Muscle of leg (tissue), 11 donors: ENCODE measurements around the gene CELF2. TPM values are rescaled to one million over a fixed set of nuclear protein-coding genes. Genes with fewer than 3 reads are reported as not detected.

Source experiments
- DNase-seq: peaks from one replicate; pipeline ENCODE4 v3.0.0; 2013
- H3K27ac ChIP-seq: one replicate; pipeline ENCODE4 v1.5.1; 2013; ENCODE audit warnings: mild to moderate bottlenecking, low read length, control low read depth
- H3K27me3 ChIP-seq: one replicate; pipeline ENCODE4 v1.6.1; 2013; ENCODE audit warnings: low read length; ENCODE audit not compliant: control insufficient read depth, insufficient read depth
- H3K36me3 ChIP-seq: one replicate; pipeline ENCODE4 v1.6.1; 2013; ENCODE audit warnings: low read length; ENCODE audit not compliant: control insufficient read depth, insufficient read depth
- H3K4me1 ChIP-seq: one replicate; pipeline ENCODE4 v1.6.1; 2013; ENCODE audit warnings: low read length; ENCODE audit not compliant: control insufficient read depth, insufficient read depth
- H3K4me3 ChIP-seq: one replicate; pipeline ENCODE4 v1.5.1; 2013; ENCODE audit warnings: low read length, control low read depth
- H3K9me3 ChIP-seq: replicated peaks from 2 replicates; pipeline ENCODE4 v1.6.1; 2013; ENCODE audit warnings: low read depth, low read length; ENCODE audit not compliant: control insufficient read depth
- WGBS: methylation state at CpG from one replicate; pipeline ENCODE4 v1.1.5; 2013; ENCODE audit warnings: missing lambda C conversion rate; ENCODE audit not compliant: insufficient coverage; 5-methylcytosine and 5-hydroxymethylcytosine counted together
- polyA plus RNA-seq, 8 donors: library from polyadenylated mRNA; unstranded; fragments of 120-200 nt; gene quantifications; one replicate each; pipeline versions ENCODE4 v1.2.1 to v1.2.3, GENCODE V29; 2013; ENCODE audit warnings: inconsistent platforms in 1 of 8, low replicate concordance in 1 of 8; ENCODE audit not compliant: insufficient read length in 8 of 8, insufficient read depth in 1 of 8
- total RNA-seq: library from RNA; stranded (reverse); fragments of 120-200 nt; gene quantifications from one replicate; pipeline ENCODE4 v1.2.4, GENCODE V29; 2013

The CELF2 gene
- total and polyA plus RNA-seq, 9 donors: 37.2 to 80.8 (median 65.8) TPM

- no peaks in the 10 kb centered on the region for H3K36me3 ChIP-seq
- DNase-seq: no peak
- no peaks in the 10 kb centered on the region for H3K27me3 ChIP-seq
- H3K4me3 ChIP-seq: no peak overlapping the region
- peaks cover 24% of the 10 kb centered on the region for H3K4me1 ChIP-seq
- no peaks in the 10 kb centered on the region for H3K9me3 ChIP-seq
- no peak overlapping the region for H3K27ac ChIP-seq
- WGBS: no CpG with 5 or more reads among the region's 10 CpGs
Measured at GRCh38 chr10:11148142-11149028, 130.7 kb downstream of the CELF2 start.

GRCh38 chr10:11149807-11150141 lies 132.1 kb downstream of the CELF2 start:
- peaks cover 21% of the 10 kb centered on the region for H3K4me1 ChIP-seq
- no peak overlapping the region for H3K4me3 ChIP-seq
- no peaks in the 10 kb centered on the region for H3K36me3 ChIP-seq
- peak overlapping the region; percentile 23 for H3K27ac ChIP-seq
- DNase-seq: peak; percentile 67
- 0% methylated on average over 2 of the region's 3 CpGs for WGBS
- H3K27me3 ChIP-seq: no peaks in the 10 kb centered on the region
- H3K9me3 ChIP-seq: no peaks in the 10 kb centered on the region

GRCh38 chr10:11150231-11150731 lies 132.6 kb downstream of the CELF2 start:
- no peaks in the 10 kb centered on the region for H3K36me3 ChIP-seq
- H3K4me3 ChIP-seq: no peak overlapping the region
- no peak for DNase-seq
- no peaks in the 10 kb centered on the region for H3K27me3 ChIP-seq
- 60% methylated on average over 1 of the region's 3 CpGs for WGBS
- peaks cover 22% of the 10 kb centered on the region for H3K4me1 ChIP-seq
- H3K27ac ChIP-seq: no peak overlapping the region
- H3K9me3 ChIP-seq: no peaks in the 10 kb centered on the region

- no peak overlapping the region for H3K4me3 ChIP-seq
- H3K27ac ChIP-seq: peak overlapping the region; percentile 47
- no peaks in the 10 kb centered on the region for H3K9me3 ChIP-seq
- no peaks in the 10 kb centered on the region for H3K27me3 ChIP-seq
- H3K36me3 ChIP-seq: no peaks in the 10 kb centered on the region
- H3K4me1 ChIP-seq: peaks cover 18% of the 10 kb centered on the region
- peak; percentile 80 for DNase-seq
- no CpG with 5 or more reads among the region's 5 CpGs for WGBS
Measured at GRCh38 chr10:11150879-11151415, 133.3 kb downstream of the CELF2 start.

- peaks cover 18% of the 10 kb centered on the region for H3K4me1 ChIP-seq
- H3K4me3 ChIP-seq: no peak overlapping the region
- H3K36me3 ChIP-seq: no peaks in the 10 kb centered on the region
- no peak for DNase-seq
- H3K27ac ChIP-seq: no peak overlapping the region
- no CpG with 5 or more reads among the region's 5 CpGs for WGBS
- no peaks in the 10 kb centered on the region for H3K9me3 ChIP-seq
- no peaks in the 10 kb centered on the region for H3K27me3 ChIP-seq
Measured at GRCh38 chr10:11152801-11153200, 135.1 kb downstream of the CELF2 start.

- no peaks in the 10 kb centered on the region for H3K36me3 ChIP-seq
- DNase-seq: no peak
- no peak overlapping the region for H3K4me3 ChIP-seq
- WGBS: no CpG with 5 or more reads among the region's 6 CpGs
- peaks cover 18% of the 10 kb centered on the region for H3K4me1 ChIP-seq
- H3K27ac ChIP-seq: no peak overlapping the region
- no peaks in the 10 kb centered on the region for H3K9me3 ChIP-seq
- no peaks in the 10 kb centered on the region for H3K27me3 ChIP-seq
Measured at GRCh38 chr10:11153245-11153644, 135.6 kb downstream of the CELF2 start.

GRCh38 chr10:11153766-11154165 lies 136.1 kb downstream of the CELF2 start:
- Histone ChIP-seq H3K27ac (no peak overlapping the region), H3K4me1 (peaks cover 14% of the 10 kb centered on the region), H3K36me3 (peaks cover 2% of the 10 kb centered on the region), H3K4me3 (no peak overlapping the region), H3K27me3 (no peaks in the 10 kb centered on the region), H3K9me3 (no peaks in the 10 kb centered on the region)
- 100% methylated on average over 2 of the region's 2 CpGs for WGBS
- no peak for DNase-seq

GRCh38 chr10:11154333-11154732 lies 136.7 kb downstream of the CELF2 start:
- DNase-seq: no peak
- no peaks in the 10 kb centered on the region for H3K9me3 ChIP-seq
- no peak overlapping the region for H3K4me3 ChIP-seq
- H3K27me3 ChIP-seq: no peaks in the 10 kb centered on the region
- no peak overlapping the region for H3K27ac ChIP-seq
- peaks cover 12% of the 10 kb centered on the region for H3K4me1 ChIP-seq
- WGBS: 55% methylated on average over 4 of the region's 4 CpGs
- H3K36me3 ChIP-seq: peaks cover 2% of the 10 kb centered on the region

GRCh38 chr10:11154849-11155498 lies 137.3 kb downstream of the CELF2 start:
- Histone ChIP-seq H3K27me3 (no peaks in the 10 kb centered on the region), H3K27ac (no peak overlapping the region), H3K9me3 (no peaks in the 10 kb centered on the region), H3K4me1 (peaks cover 12% of the 10 kb centered on the region), H3K4me3 (no peak overlapping the region), H3K36me3 (peaks cover 2% of the 10 kb centered on the region)
- DNase-seq: no peak
- WGBS: 63% methylated on average over 6 of the region's 11 CpGs

- H3K36me3 ChIP-seq: peaks cover 2% of the 10 kb centered on the region
- 97% methylated on average over 8 of the region's 12 CpGs for WGBS
- no peak overlapping the region for H3K4me3 ChIP-seq
- no peak for DNase-seq
- H3K9me3 ChIP-seq: peaks cover 2% of the 10 kb centered on the region
- no peak overlapping the region for H3K27ac ChIP-seq
- peaks cover 8% of the 10 kb centered on the region for H3K4me1 ChIP-seq
- no peaks in the 10 kb centered on the region for H3K27me3 ChIP-seq
Measured at GRCh38 chr10:11156480-11156879, 138.8 kb downstream of the CELF2 start.
